Astrocyte of the cerebellum (primary cell): Measurements from ENCODE around the gene CYP1A2.

Source experiments
- DNase-seq: peaks from one replicate; pipeline ENCODE4 v3.0.0-alpha.2; 2011; ENCODE audit warnings: low read depth
- H3K4me3 ChIP-seq: 2 replicates; pipeline ENCODE4 v1.5.1; 2011; ENCODE audit warnings: mild to moderate bottlenecking, low read depth, low read length, moderate library complexity
- in situ Hi-C: cut with HindIII; loops from 2 replicates; pipeline ENCODE4 v1.10.0; 2017; ENCODE audit warnings: low sequenced_read_pairs
- TF ChIP-seq, protein P1 (sequence below): IDR thresholded peaks from 2 replicates; pipeline ENCODE4 v1.5.1; 2012; ENCODE audit warnings: low read length, low read depth, moderate library complexity, mild to moderate bottlenecking; ENCODE audit errors: missing control alignments

The CYP1A2 gene

DNA sequence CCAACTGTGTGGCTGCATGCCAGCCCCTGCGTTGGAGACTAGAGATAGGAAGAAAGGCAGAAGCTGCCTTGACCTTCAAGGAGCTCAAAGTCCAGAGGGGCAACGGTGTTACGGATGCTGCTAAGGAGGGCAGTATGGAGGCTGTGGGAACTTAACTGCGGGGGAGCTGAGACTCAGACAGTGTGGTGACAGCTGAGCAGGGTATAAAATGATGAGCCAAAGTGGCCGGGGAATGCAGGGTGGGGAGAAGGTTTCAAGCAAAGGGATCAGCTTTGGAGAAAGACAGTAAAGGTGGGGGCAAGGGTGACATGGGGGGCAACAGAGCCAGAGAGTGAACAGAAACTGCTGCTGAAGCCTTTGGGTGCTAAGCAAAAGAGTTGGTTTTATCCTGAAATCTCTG lies 6.2 kb upstream of the CYP1A2 start:
- TF ChIP-seq, protein P1, sequence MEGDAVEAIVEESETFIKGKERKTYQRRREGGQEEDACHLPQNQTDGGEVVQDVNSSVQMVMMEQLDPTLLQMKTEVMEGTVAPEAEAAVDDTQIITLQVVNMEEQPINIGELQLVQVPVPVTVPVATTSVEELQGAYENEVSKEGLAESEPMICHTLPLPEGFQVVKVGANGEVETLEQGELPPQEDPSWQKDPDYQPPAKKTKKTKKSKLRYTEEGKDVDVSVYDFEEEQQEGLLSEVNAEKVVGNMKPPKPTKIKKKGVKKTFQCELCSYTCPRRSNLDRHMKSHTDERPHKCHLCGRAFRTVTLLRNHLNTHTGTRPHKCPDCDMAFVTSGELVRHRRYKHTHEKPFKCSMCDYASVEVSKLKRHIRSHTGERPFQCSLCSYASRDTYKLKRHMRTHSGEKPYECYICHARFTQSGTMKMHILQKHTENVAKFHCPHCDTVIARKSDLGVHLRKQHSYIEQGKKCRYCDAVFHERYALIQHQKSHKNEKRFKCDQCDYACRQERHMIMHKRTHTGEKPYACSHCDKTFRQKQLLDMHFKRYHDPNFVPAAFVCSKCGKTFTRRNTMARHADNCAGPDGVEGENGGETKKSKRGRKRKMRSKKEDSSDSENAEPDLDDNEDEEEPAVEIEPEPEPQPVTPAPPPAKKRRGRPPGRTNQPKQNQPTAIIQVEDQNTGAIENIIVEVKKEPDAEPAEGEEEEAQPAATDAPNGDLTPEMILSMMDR: no peak
- in situ Hi-C loops: no loop called here
- H3K4me3 ChIP-seq: no peak overlapping the region
- DNase-seq: no peak

DNA sequence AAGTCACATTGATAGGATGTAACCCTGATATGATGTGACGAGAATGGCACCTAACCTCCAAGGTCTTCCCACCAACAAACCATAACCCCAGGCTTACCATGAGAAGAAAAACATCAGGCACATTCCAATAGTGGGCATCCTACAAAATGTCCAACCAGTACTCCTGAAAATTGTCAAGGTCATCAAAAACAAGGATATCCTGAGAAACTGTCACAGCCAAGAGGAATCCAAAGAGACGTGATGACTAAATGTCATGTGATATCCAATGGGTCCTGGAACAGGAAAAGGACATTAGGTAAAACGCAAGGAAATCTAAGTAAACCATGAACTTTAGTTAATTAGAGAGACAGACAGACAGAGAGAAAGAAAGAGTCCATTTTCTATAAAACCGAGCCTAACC lies 2.3 kb upstream of the CYP1A2 start:
- H3K4me3 ChIP-seq: no peak overlapping the region
- in situ Hi-C loops: no loop called here
- TF ChIP-seq, protein P1: no peak
- DNase-seq: no peak

DNA sequence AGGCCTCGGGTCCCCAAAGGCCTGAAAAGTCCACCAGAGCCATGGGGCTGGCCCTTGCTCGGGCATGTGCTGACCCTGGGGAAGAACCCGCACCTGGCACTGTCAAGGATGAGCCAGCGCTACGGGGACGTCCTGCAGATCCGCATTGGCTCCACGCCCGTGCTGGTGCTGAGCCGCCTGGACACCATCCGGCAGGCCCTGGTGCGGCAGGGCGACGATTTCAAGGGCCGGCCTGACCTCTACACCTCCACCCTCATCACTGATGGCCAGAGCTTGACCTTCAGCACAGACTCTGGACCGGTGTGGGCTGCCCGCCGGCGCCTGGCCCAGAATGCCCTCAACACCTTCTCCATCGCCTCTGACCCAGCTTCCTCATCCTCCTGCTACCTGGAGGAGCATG lies 1.2 kb downstream of the CYP1A2 start:
- no peak for DNase-seq
- H3K4me3 ChIP-seq: no peak overlapping the region
- in situ Hi-C loops: no loop called here
- TF ChIP-seq, protein P1: no peak

DNA sequence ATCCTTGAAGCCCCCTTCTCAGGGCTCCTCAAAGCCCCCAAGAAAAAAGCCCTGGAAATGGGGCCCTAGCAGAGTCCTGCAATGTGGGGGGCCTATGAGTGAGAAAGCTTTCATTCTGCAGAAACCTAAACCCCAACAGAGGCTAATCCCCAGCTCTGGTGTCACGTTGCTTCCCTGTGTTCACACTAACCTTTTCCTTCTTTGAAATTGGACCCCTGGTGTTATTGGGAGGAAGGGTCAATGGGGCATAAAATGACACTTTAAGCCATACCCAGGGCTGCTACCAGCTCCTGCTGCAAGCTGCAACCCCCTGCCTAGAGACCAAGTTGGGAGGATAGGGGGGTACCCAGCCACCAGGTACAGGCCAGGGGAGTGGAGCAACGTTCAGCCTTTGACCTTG lies 2.1 kb downstream of the CYP1A2 start:
- TF ChIP-seq, protein P1: no peak
- in situ Hi-C loops: no loop called here
- no peak for DNase-seq
- H3K4me3 ChIP-seq: no peak overlapping the region

DNA sequence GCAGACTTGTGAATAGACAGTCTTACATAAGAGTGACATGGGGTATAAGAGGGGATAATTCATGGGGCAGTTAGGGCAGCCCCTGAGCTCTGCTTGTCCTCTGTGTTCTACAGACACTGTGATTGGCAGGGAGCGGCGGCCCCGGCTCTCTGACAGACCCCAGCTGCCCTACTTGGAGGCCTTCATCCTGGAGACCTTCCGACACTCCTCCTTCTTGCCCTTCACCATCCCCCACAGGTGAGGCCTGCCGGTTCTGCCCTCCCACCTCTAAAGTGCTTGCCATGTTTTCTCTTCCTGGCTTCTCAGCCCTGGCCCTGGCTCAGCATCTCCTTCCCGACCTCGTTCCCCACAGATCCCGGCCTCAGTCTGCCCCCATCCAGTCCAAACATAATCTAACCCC lies 3.4 kb downstream of the CYP1A2 start:
- DNase-seq: no peak
- TF ChIP-seq, protein P1: no peak
- no peak overlapping the region for H3K4me3 ChIP-seq
- in situ Hi-C loops: no loop called here

DNA sequence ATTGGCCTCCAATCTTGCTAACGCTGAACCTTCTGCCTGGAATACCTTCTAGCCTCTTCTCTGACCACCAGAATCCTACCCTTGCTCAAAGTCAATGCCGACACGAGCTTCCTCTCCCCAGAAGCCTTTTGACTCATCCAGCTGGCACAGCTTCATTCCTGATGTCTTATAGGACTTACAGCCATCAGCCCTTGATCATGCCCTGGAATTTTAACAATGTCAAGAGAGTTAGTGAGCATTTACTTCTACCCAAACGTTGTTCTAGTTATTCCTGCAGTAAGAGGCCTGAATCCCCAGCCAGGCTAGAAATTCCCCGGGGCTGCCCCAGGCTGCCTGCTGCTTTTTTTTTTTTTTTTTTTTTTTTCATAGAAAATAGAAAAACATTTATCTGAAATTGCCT lies 3.9 kb downstream of the CYP1A2 start:
- TF ChIP-seq, protein P1: no peak
- in situ Hi-C loops: no loop called here
- DNase-seq: no peak
- no peak overlapping the region for H3K4me3 ChIP-seq
